ENCODE measurements around the gene NGF.

NGF gene

DNA sequence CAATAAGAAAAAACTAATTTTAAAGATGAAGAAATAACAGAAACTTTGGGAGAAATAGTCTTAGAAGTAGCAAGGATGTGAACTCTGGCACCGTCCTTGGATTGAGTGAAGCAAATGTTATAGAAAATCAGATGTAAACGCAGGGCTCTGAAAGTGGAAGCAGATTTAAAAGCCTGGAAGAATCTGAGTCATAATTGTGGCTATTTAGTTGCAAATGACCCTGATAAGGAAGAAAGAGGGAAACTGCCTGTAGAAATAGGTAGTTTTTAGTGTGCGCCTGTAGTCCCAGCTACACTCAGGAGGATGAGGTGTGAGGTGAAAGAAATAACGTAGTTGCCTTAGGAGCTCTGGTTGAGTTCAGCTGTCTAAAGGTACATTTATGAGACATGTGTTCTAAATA, 101.0 kb downstream of the NGF start:
- DNase-seq (ENCODE audit: low read depth), result no peak
